IPS DF 4.7 (cell line): ENCODE results near the gene REL.

Experiments
- DNase-seq: peaks from one replicate; pipeline ENCODE4 v3.0.0-alpha.2; 2013; ENCODE audit warnings: low spot score; ENCODE audit errors: extremely low read depth

The REL gene

GRCh38 chr2:60964651-60965498, 83.5 kb downstream of the REL start:
- no peak for DNase-seq

- DNase-seq: no peak
These were observed 84.1 kb downstream of the REL start for GRCh38 chr2:60965499-60965785.

GRCh38 chr2:60966507-60967405, 85.4 kb downstream of the REL start:
- DNase-seq: no peak

- DNase-seq: no peak
These were observed 91.7 kb downstream of the REL start for GRCh38 chr2:60972889-60973656.

GRCh38 chr2:60973705-60974104, 92.3 kb downstream of the REL start:
- no peak for DNase-seq

- DNase-seq: no peak
These were observed 93.3 kb downstream of the REL start for GRCh38 chr2:60974652-60975051.
